HCT116 (cell line): ENCODE results near the gene ARID5B. TPM values are rescaled to one million over a fixed set of nuclear protein-coding genes. Genes with fewer than 3 reads are reported as not detected.

Source experiments
- ATAC-seq: fragments of 200-7000 bp; cut with Tn5 transposase; 2 replicates; pipeline ENCODE4 v1.9.1; 2020; ENCODE audit warnings: mild to moderate bottlenecking, moderate library complexity
- BruUV-seq: library from RNA; stranded (reverse); fragments of 400-500 nt; replicated peaks from 2 replicates; lab custom pipeline; 2021; lab: Mats Ljungman, UMichigan
- CTCF ChIA-PET: fragments of 300-600 bp; sonication (Branson Sonifier 250); formaldehyde crosslinking; loops from one replicate; lab custom pipeline; 2021; ENCODE audit warnings: antibody characterized with exemption; lab: Charles Lee
- POLR2A ChIA-PET: fragments of 300-600, 350-600 bp; sonication (Branson Sonifier 250); formaldehyde crosslinking; loops from one replicate; lab custom pipeline; 2021; ENCODE audit warnings: antibody characterized with exemption; lab: Charles Lee
- RAD21 ChIA-PET, 2 experiments: fragments of 300-600 bp; sonication (Branson Sonifier 250); formaldehyde crosslinking; loops; one replicate each; lab custom pipeline; 2023; ENCODE audit warnings: low total read pairs in 2 of 2; ENCODE audit not compliant: uncharacterized antibody in 2 of 2, unreplicated experiment in 2 of 2, low non-redundant PET in 1 of 2; lab: Charles Lee
- DNase-seq: peaks from one replicate; pipeline ENCODE4 v3.0.0-alpha.2; 2010; ENCODE audit warnings: low read depth, low spot score
- H2AFZ ChIP-seq: fragments of 200-600 bp; shearing (Covaris generic), sonication (generic); 2 replicates; pipeline ENCODE4 v1.6.1; 2017; ENCODE audit warnings: low read depth, mixed run types, mixed read lengths, antibody characterized with exemption, low read length; ENCODE audit not compliant: poor library complexity, severe bottlenecking
- H3K27ac ChIP-seq: 2 replicates; pipeline ENCODE4 v1.5.1; 2012; ENCODE audit warnings: low read depth, low read length
- H3K27me3 ChIP-seq: fragments of 200-600 bp; sonication (generic); 2 replicates; pipeline ENCODE4 v1.6.1; 2016; ENCODE audit warnings: mixed run types, low read length, mixed read lengths; ENCODE audit not compliant: insufficient read depth
- H3K36me3 ChIP-seq, 2 experiments: fragments of 200-500 bp in 1 of 2; fragments of 200-600 bp in 1 of 2; sonication (Bioruptor generic) in 1 of 2; sonication (generic) in 1 of 2; 2 replicates each; pipeline versions ENCODE4 v1.5.1 to v1.6.1; 2014 to 2016; ENCODE audit warnings: low read length in 2 of 2, inconsistent platforms in 1 of 2, mixed read lengths in 1 of 2, mixed run types in 1 of 2; ENCODE audit not compliant: insufficient read depth in 2 of 2, control insufficient read depth in 1 of 2
- H3K4me1 ChIP-seq, 2 experiments: fragments of 200-600 bp in 1 of 2; sonication (generic) in 1 of 2; 2 replicates each; pipeline versions ENCODE4 v1.5.1 to v1.6.1; 2012 to 2017; ENCODE audit warnings: low read length in 2 of 2, inconsistent platforms in 1 of 2, mild to moderate bottlenecking in 1 of 2, mixed read lengths in 1 of 2, mixed run types in 1 of 2, moderate library complexity in 1 of 2; ENCODE audit not compliant: insufficient read depth in 2 of 2, control insufficient read depth in 1 of 2
- H3K4me2 ChIP-seq: fragments of 200-600 bp; sonication (generic); 2 replicates; pipeline ENCODE4 v1.6.1; 2017; ENCODE audit warnings: mixed run types, low read length, mixed read lengths
- H3K4me3 ChIP-seq, 2 experiments: fragments of 200-600 bp in 1 of 2; sonication (generic) in 1 of 2; replicated peaks in 1 of 2; 2 replicates each; pipeline ENCODE4 v1.5.1; 2011 to 2016; ENCODE audit warnings: low read length in 2 of 2, control low read depth in 1 of 2, low read depth in 1 of 2, mild to moderate bottlenecking in 1 of 2, mixed read lengths in 1 of 2, mixed run types in 1 of 2
- H3K79me2 ChIP-seq: fragments of 200-600 bp; sonication (generic); 2 replicates; pipeline ENCODE4 v1.6.1; 2017; ENCODE audit warnings: mild to moderate bottlenecking, mixed run types, low read length, moderate library complexity, mixed read lengths; ENCODE audit not compliant: insufficient read depth
- H3K9ac ChIP-seq: fragments of 200-600 bp; sonication (generic); 2 replicates; pipeline ENCODE4 v1.6.1; 2016; ENCODE audit warnings: low read length, mixed read lengths
- H3K9me2 ChIP-seq: fragments of 200-600 bp; sonication (generic), shearing (Covaris generic); 2 replicates; pipeline ENCODE4 v1.6.1; 2017; ENCODE audit warnings: mixed run types, mild to moderate bottlenecking, moderate library complexity; ENCODE audit not compliant: insufficient read depth
- H3K9me3 ChIP-seq, 2 experiments: fragments of 200-500 bp in 1 of 2; fragments of 200-600 bp in 1 of 2; sonication (Bioruptor generic) in 1 of 2; sonication (generic) in 1 of 2; 2 replicates each; pipeline ENCODE4 v1.6.1; 2014 to 2017; ENCODE audit warnings: low read length in 2 of 2, mixed read lengths in 2 of 2, inconsistent platforms in 1 of 2, low read depth in 1 of 2, mild to moderate bottlenecking in 1 of 2, mixed run types in 1 of 2, moderate library complexity in 1 of 2; ENCODE audit not compliant: control insufficient read depth in 1 of 2, insufficient read depth in 1 of 2
- H4K20me1 ChIP-seq: fragments of 200-600 bp; sonication (generic), shearing (Covaris generic); 2 replicates; pipeline ENCODE4 v1.6.1; 2017; ENCODE audit warnings: mixed run types, mild to moderate bottlenecking, moderate library complexity; ENCODE audit not compliant: insufficient read depth
- EZH2 ChIP-seq: fragments of 200-600 bp; sonication (generic); IDR thresholded peaks from 2 replicates; pipeline ENCODE4 v1.6.1; 2017; ENCODE audit warnings: antibody characterized with exemption, mixed run types
- EZH2phosphoT487 ChIP-seq: fragments of 200-600 bp; IDR thresholded peaks from 2 replicates; pipeline ENCODE4 v1.6.1; 2018; ENCODE audit warnings: antibody characterized with exemption, borderline replicate concordance
- MAX ChIP-seq: IDR thresholded peaks from 2 replicates; pipeline ENCODE4 v1.6.1; 2012
- SIN3A ChIP-seq: IDR thresholded peaks from 2 replicates; pipeline ENCODE4 v1.6.1; 2012; ENCODE audit warnings: low read depth
- ZNF274 ChIP-seq: fragments of 200-500 bp; sonication (Bioruptor generic); IDR thresholded peaks from 2 replicates; pipeline ENCODE4 v1.6.1; 2014; ENCODE audit warnings: mild to moderate bottlenecking, low read depth, low read length, inconsistent platforms
- intact Hi-C: fragments of 100-400 bp; cut with micrococcal nuclease; formaldehyde crosslinking; loops from 2 replicates; pipeline ENCODE4 v1.10.0; 2022
- total RNA-seq: library from RNA; stranded (reverse); gene quantifications from one replicate; pipeline ENCODE4 v1.2.1, GENCODE V29; 2021; ENCODE audit not compliant: unreplicated experiment
- TF ChIP-seq, protein P1 (sequence below): IDR thresholded peaks from 2 replicates; pipeline ENCODE4 v1.6.1; 2012
- TF ChIP-seq, protein P2 (sequence below): IDR thresholded peaks from 2 replicates; pipeline ENCODE4 v1.6.1; 2012; ENCODE audit warnings: low read depth

The ARID5B gene
- total RNA-seq, 1 experiment from 2014 or later = 4.7 TPM

- no peaks in the 10 kb centered on the region for H3K79me2 ChIP-seq
- BruUV-seq = no TSS peak
- intact Hi-C loops = no loop called here
Observed at GRCh38 chr10:62005281-62005680, 103.8 kb downstream of the ARID5B start.

More at GRCh38 chr10:62005281-62005680, 103.8 kb downstream of the ARID5B start:
- ATAC-seq (no peak), DNase-seq (no peak)
- H3K27ac ChIP-seq = no peak overlapping the region
- no peaks in the 10 kb centered on the region for H3K27me3 ChIP-seq
- no peaks in the 10 kb centered on the region for H3K9me3 ChIP-seq
- no peak overlapping the region for H3K4me3 ChIP-seq
- TF ChIP-seq, protein P1, sequence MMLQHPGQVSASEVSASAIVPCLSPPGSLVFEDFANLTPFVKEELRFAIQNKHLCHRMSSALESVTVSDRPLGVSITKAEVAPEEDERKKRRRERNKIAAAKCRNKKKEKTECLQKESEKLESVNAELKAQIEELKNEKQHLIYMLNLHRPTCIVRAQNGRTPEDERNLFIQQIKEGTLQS = no peak
- TF ChIP-seq SIN3A (no peak), EZH2 (no peak), EZH2phosphoT487 (no peak), ZNF274 (no peak), MAX (no peak)
- TF ChIP-seq, protein P2, sequence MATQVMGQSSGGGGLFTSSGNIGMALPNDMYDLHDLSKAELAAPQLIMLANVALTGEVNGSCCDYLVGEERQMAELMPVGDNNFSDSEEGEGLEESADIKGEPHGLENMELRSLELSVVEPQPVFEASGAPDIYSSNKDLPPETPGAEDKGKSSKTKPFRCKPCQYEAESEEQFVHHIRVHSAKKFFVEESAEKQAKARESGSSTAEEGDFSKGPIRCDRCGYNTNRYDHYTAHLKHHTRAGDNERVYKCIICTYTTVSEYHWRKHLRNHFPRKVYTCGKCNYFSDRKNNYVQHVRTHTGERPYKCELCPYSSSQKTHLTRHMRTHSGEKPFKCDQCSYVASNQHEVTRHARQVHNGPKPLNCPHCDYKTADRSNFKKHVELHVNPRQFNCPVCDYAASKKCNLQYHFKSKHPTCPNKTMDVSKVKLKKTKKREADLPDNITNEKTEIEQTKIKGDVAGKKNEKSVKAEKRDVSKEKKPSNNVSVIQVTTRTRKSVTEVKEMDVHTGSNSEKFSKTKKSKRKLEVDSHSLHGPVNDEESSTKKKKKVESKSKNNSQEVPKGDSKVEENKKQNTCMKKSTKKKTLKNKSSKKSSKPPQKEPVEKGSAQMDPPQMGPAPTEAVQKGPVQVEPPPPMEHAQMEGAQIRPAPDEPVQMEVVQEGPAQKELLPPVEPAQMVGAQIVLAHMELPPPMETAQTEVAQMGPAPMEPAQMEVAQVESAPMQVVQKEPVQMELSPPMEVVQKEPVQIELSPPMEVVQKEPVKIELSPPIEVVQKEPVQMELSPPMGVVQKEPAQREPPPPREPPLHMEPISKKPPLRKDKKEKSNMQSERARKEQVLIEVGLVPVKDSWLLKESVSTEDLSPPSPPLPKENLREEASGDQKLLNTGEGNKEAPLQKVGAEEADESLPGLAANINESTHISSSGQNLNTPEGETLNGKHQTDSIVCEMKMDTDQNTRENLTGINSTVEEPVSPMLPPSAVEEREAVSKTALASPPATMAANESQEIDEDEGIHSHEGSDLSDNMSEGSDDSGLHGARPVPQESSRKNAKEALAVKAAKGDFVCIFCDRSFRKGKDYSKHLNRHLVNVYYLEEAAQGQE = no peak
- H3K36me3 ChIP-seq = no peaks in the 10 kb centered on the region
- no peaks in the 10 kb centered on the region for H3K4me1 ChIP-seq
- H4K20me1 ChIP-seq = no peaks in the 10 kb centered on the region
- H3K9me2 ChIP-seq = no peaks in the 10 kb centered on the region
- RAD21 ChIA-PET = no interaction called here
- CTCF ChIA-PET = no interaction called here
- no peak overlapping the region for H3K4me2 ChIP-seq
- no peak overlapping the region for H2AFZ ChIP-seq
- H3K9ac ChIP-seq = no peak overlapping the region
- POLR2A ChIA-PET = no interaction called here
